Ascending aorta (tissue), 2 donors: ENCODE results near the gene FAM217B. TPM values are rescaled to one million over a fixed set of nuclear protein-coding genes. Genes with fewer than 3 reads are reported as not detected.

Source experiments
- DNase-seq, 2 donors: peaks; one replicate each; pipeline ENCODE4 v3.0.0-alpha.2; 2019; ENCODE audit warnings: low spot score in 2 of 2
- H3K27ac ChIP-seq, 2 donors: fragments of 200-600 bp; sonication (generic); one replicate each; pipeline ENCODE4 v1.5.1; 2016 to 2017; ENCODE audit warnings: mild to moderate bottlenecking in 1 of 2
- H3K27me3 ChIP-seq: fragments of 200-600 bp; sonication (generic); one replicate; pipeline ENCODE4 v1.5.1; 2017
- H3K36me3 ChIP-seq, 2 donors: fragments of 200-600 bp; sonication (generic); one replicate each; pipeline ENCODE4 v1.5.1; 2016
- H3K4me1 ChIP-seq, 2 donors: fragments of 200-600 bp; sonication (generic); one replicate each; pipeline ENCODE4 v1.5.1; 2016 to 2017; ENCODE audit warnings: mild to moderate bottlenecking in 1 of 2
- H3K4me3 ChIP-seq, 2 donors: fragments of 200-600 bp; sonication (generic); one replicate each; pipeline ENCODE4 v1.5.1; 2016 to 2017; ENCODE audit warnings: mild to moderate bottlenecking in 1 of 2
- H3K9me3 ChIP-seq, 2 donors: fragments of 200-600 bp; sonication (generic); one replicate each; pipeline ENCODE4 v1.5.1; 2016
- CTCF ChIP-seq, 3 experiments: fragments of 200-600 bp in 2 of 3; fragments of 450-650 bp in 1 of 3; sonication (generic) in 2 of 3; IDR thresholded peaks; one replicate each; pipeline ENCODE4 v1.5.1; 2016 to 2019; ENCODE audit warnings: antibody characterized with exemption in 3 of 3, mild to moderate bottlenecking in 1 of 3, moderate library complexity in 1 of 3
- intact Hi-C: fragments of 100-400 bp; cut with DNase I; formaldehyde crosslinking; loops from one replicate; pipeline ENCODE4 v1.15.1; 2023
- total RNA-seq: library from RNA; depleted of rRNA; stranded (reverse); fragments of >200 nt; gene quantifications from one replicate; pipeline ENCODE4 v1.1.0, GENCODE V29; 2016

Gene FAM217B
- total RNA-seq, 1 donor from 2014 or later: 2.6 TPM

GRCh38 chr20:59976156-59976782, 36.1 kb downstream of the FAM217B start:
- no peaks in the 10 kb centered on the region for H3K27me3 ChIP-seq
- H3K36me3 ChIP-seq: no peaks in the 10 kb centered on the region
- intact Hi-C loops: no loop called here
- no peaks in the 10 kb centered on the region for H3K9me3 ChIP-seq
- no peak for TF ChIP-seq CTCF (IDR thresholded peaks at IDR 0.05)
- DNase-seq: no peak
- H3K4me1 ChIP-seq: no peaks in the 10 kb centered on the region
- H3K4me3 ChIP-seq: no peak overlapping the region
- no peak overlapping the region for H3K27ac ChIP-seq

- H3K9me3 ChIP-seq: no peaks in the 10 kb centered on the region
- H3K4me1 ChIP-seq: no peaks in the 10 kb centered on the region
- no peaks in the 10 kb centered on the region for H3K36me3 ChIP-seq
- no peak overlapping the region for H3K27ac ChIP-seq
- no peak overlapping the region for H3K4me3 ChIP-seq
- TF ChIP-seq CTCF (IDR thresholded peaks at IDR 0.05): no peak
- DNase-seq: no peak
- no peaks in the 10 kb centered on the region for H3K27me3 ChIP-seq
- intact Hi-C loops: no loop called here
Observed at GRCh38 chr20:59977086-59977485, 36.9 kb downstream of the FAM217B start.

- Histone ChIP-seq H3K9me3 (no peaks in the 10 kb centered on the region), H3K4me3 (no peak overlapping the region), H3K36me3 (no peaks in the 10 kb centered on the region), H3K27me3 (no peaks in the 10 kb centered on the region), H3K27ac (no peak overlapping the region), H3K4me1 (no peaks in the 10 kb centered on the region)
- intact Hi-C loops: no loop called here
- DNase-seq: no peak
- no peak for TF ChIP-seq CTCF (IDR thresholded peaks at IDR 0.05)
Observed at GRCh38 chr20:59983076-59983475, 42.9 kb downstream of the FAM217B start.

GRCh38 chr20:59984541-59984940, 44.4 kb downstream of the FAM217B start:
- intact Hi-C loops: no loop called here

GRCh38 chr20:59985164-59985563, 45.0 kb downstream of the FAM217B start:
- H3K4me1 ChIP-seq: no peaks in the 10 kb centered on the region
- DNase-seq: no peak
- intact Hi-C loops: no loop called here

More at GRCh38 chr20:59984541-59984940, 44.4 kb downstream of the FAM217B start:
- DNase-seq: no peak
- no peaks in the 10 kb centered on the region for H3K9me3 ChIP-seq
- H3K27ac ChIP-seq: no peak overlapping the region
- H3K36me3 ChIP-seq: no peaks in the 10 kb centered on the region
- no peak for TF ChIP-seq CTCF (IDR thresholded peaks at IDR 0.05)
- no peaks in the 10 kb centered on the region for H3K4me1 ChIP-seq
- no peaks in the 10 kb centered on the region for H3K27me3 ChIP-seq
- no peak overlapping the region for H3K4me3 ChIP-seq

More at GRCh38 chr20:59985164-59985563, 45.0 kb downstream of the FAM217B start:
- H3K4me3 ChIP-seq: no peak overlapping the region
- no peaks in the 10 kb centered on the region for H3K9me3 ChIP-seq
- no peak for TF ChIP-seq CTCF (IDR thresholded peaks at IDR 0.05)
- no peak overlapping the region for H3K27ac ChIP-seq
- no peaks in the 10 kb centered on the region for H3K36me3 ChIP-seq
- H3K27me3 ChIP-seq: no peaks in the 10 kb centered on the region
